Measurements from ENCODE around the gene CALR3. TPM values are rescaled to one million over a fixed set of nuclear protein-coding genes. Genes with fewer than 3 reads are reported as not detected.
"Not testable (repeated sequence)": the region's sequence is repeated elsewhere in the genome, so short reads cannot be mapped to it uniquely, and the experiment has no call there.

The CALR3 gene
- under 1 TPM in 1 of 4 donors, not detected in 3; 0.14 TPM for polyA plus RNA-seq (ENCODE audit: insufficient read length in 4 of 4)

GRCh38 chr19:16495982-16496612 is at the start of gene CALR3, which contains the start of gene C19orf44:
Gene CALR3, minus strand, starts transcription at chr19:16496167. Its CDS starts 38 bp downstream, at chr19:16496129.
Gene C19orf44, plus strand, starts transcription at chr19:16496394. Its CDS starts 4,399 bp downstream, at chr19:16500793.
- peak; percentile 91 to 99 (median 92) for DNase-seq (ENCODE audit: low read depth in 4 of 4, low spot score in 2 of 4)

DNA sequence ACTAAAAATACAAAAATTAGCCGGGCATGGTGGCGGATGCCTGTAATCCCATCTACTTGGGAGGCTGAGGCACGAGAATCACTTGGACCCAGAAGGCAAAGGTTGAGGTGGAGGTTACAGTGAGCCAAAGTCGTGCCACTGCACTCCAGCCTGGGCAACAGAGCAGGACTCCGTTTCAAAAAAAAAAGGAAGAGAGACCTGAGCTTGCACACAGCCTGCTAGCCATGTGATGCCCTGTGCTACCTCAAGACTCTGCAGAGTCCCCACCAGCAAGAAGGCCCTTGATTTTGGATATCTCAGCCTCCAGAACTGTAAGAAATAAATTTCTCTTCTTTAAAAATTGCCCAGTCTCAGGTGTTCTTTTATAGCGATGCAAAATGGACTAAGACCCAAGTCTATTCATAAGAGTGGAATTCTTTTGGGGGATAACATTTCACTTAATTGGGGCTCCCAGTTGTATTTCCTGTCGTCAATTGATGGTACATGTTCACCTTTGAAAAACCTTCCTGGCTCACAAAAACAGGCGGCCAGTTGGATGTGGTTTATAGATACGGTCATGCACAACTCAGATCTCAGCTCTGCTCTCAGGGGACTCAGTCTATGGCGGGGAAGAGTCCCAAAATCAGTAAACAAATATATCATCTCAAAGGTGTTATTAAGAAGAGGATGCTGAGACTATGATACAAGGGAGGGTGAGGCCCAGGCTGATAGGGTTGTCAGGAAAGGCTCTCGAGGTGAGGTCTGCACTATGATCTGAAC is 48.7 kb upstream of the CALR3 start:
- no peak for DNase-seq (ENCODE audit: low read depth in 4 of 4, low spot score in 2 of 4)

DNA sequence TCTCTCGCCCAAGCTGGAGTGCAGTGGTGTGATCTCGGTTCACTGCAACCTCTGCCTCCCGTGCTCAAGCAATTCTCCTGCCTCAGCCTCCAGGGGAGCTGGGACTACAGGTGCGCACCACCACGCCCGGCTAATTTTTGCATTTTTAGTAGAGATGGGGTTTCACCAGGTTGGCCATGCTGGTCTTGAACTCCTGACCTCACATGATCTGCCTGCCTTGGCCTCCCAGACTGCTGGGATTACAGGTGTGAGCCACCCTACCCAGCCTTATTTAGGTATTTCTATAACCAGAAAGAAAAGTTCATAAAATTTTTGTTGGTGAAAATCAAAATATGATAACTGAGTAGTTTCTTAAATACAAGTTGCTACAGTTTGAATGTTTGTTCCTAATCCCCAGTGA is 47.8 kb upstream of the CALR3 start:
- not testable (repeated sequence) for DNase-seq (ENCODE audit: low read depth in 4 of 4, low spot score in 2 of 4)

GRCh38 chr19:16542910-16543472 is 47.0 kb upstream of the CALR3 start:
- peak in 1 of 4 donors; percentile 2 for DNase-seq (ENCODE audit: low read depth in 4 of 4, low spot score in 2 of 4)

GRCh38 chr19:16542045-16542909 is 46.3 kb upstream of the CALR3 start, which contains the start of gene CHERP:
Gene CHERP, minus strand, starts transcription at chr19:16542437. Its CDS starts 59 bp downstream, at chr19:16542378.
- DNase-seq (ENCODE audit: low read depth in 4 of 4, low spot score in 2 of 4): peak; percentile 75 to 92 (median 84)

- no peak for DNase-seq (ENCODE audit: low read depth in 4 of 4, low spot score in 2 of 4)
Measured at GRCh38 chr19:16541526-16542044, 45.6 kb upstream of the CALR3 start.

GRCh38 chr19:16540948-16541347 is 45.0 kb upstream of the CALR3 start:
- no peak for DNase-seq (ENCODE audit: low read depth in 4 of 4, low spot score in 2 of 4)

GRCh38 chr19:16537111-16537510 is 41.1 kb upstream of the CALR3 start:
- no peak for DNase-seq (ENCODE audit: low read depth in 4 of 4, low spot score in 2 of 4)

DNA sequence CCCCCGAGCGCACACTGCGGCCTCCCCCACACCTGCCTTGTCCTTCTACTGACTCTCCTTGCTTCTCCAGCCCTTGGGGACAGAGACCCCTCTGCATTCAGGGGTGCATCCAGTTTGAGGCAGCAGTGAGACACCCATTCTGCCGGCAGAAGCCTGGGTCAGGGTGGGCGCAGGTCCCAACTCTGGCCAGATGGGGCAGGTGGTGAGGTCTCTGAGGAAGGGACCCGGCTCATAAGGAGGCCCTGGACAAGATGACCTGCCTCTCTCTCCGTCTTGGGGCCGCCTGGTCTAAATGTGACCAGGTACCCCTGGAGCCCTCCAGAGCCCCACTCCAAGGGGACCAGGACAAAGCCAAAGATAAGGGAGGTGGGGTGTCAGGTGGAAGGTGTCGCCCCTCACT is 40.2 kb upstream of the CALR3 start:
- DNase-seq (ENCODE audit: low read depth in 4 of 4, low spot score in 2 of 4): no peak

DNA sequence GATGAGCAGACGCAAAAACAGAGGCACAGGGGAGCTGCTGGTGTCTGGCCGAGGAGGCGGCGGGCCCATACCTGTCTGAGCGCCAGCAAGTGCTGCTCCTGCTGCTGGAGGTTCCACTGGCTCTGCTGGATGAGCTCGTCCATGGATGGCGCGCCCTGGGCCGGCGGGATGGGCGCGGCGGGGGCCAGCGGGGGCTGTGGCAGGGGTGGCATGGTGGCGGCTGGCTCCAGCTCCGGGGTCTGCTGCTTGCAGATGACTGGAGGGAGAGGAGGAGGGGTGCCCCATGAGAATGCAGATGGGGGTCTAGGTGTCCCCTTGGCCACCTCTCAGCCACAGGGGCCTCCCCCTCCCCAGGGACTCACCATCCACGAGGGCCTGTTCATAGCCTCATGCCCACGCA is 39.4 kb upstream of the CALR3 start:
- DNase-seq (ENCODE audit: low read depth in 4 of 4, low spot score in 2 of 4): no peak

DNA sequence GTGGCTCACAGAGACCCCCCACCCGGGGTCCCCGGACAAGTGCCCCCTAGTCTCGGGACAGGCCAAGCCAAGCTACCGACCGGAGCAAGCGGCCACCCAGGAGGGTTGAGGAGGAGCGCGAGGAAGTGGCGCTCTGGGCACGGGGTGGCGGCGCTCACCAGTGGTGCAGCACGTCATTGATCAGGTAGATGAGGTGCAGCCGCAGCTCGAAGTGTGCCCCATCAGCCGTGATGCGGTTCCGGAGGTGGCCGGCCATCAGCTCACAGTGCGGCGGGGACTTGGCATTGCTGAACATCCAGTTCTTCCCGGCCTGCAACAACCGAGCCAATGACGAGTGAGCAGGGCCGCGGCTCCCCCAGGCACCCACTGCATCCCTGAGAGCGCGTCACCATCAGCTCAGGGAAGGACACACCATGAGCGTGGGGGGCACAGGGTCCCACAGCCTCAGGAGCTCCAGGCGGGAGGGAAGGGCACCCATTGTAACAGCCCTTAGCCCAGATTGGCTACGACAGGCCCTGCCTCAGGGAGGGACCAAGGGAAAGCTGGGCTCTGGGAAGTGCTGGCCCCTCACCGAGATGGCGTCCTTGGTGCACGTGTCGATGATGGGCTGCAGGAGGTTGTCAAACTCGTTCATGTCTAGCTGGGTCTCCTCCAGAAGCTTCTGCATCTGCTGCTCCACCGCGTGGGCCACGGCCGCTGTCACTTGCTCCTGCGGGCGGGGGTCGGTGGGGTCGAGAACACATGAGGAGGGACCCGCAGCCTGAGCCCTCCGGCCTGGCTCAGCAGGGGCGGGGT is 36.7 kb upstream of the CALR3 start:
- no peak for DNase-seq (ENCODE audit: low read depth in 4 of 4, low spot score in 2 of 4)

GRCh38 chr19:16531380-16531669 is 35.4 kb upstream of the CALR3 start:
- no peak for DNase-seq (ENCODE audit: low read depth in 4 of 4, low spot score in 2 of 4)

- DNase-seq (ENCODE audit: low read depth in 4 of 4, low spot score in 2 of 4): no peak
Measured at GRCh38 chr19:16530540-16531379, 34.8 kb upstream of the CALR3 start.

GRCh38 chr19:16529466-16530144 is 33.6 kb upstream of the CALR3 start:
- DNase-seq (ENCODE audit: low read depth in 4 of 4, low spot score in 2 of 4): no peak

DNA sequence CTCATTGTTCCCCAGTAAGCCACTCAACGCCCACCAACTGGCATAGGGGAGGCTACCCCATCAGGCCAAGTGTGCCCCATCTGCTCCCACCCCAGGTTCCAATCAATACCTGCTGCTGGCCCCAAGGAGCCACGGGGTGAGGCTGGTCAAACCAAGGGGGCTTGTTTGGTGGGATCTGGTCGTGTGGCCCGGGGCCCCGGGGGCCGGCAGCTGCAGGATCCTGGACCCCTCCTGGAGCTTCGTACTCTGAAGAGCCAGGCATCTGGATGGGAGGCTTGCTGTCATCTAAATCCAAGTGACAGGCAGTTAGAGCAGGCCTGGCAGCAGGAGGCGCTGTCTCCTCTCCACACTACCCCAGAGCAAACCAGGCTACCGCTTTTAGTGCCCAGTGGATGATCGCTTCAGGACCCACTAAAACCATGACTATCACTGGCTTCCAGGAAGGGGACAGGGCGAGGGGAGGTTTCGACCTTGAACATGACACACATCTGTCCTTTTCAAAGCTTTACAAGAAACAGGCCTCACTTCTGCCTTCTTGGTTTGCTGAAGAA is 32.1 kb upstream of the CALR3 start:
- no peak for DNase-seq (ENCODE audit: low read depth in 4 of 4, low spot score in 2 of 4)

- no peak for DNase-seq (ENCODE audit: low read depth in 4 of 4, low spot score in 2 of 4)
Measured at GRCh38 chr19:16527334-16527935, 31.5 kb upstream of the CALR3 start.

- DNase-seq (ENCODE audit: low read depth in 4 of 4, low spot score in 2 of 4): no peak
Measured at GRCh38 chr19:16525751-16526481, 29.9 kb upstream of the CALR3 start.

All from left renal cortex interstitium (tissue), 4 donors.